Stimulated activated CD8-positive, alpha-beta memory T cell treated with anti-CD3 and anti-CD28 coated beads, Interleukin-15, amount 100 ng/mL, for 1 hour (primary cell): Measurements from ENCODE around the gene PTPRG.
"Not testable (repeated sequence)": the region's sequence is repeated elsewhere in the genome, so short reads cannot be mapped to it uniquely, and the experiment has no call there.

Source experiments
- DNase-seq: peaks from one replicate; pipeline ENCODE4 v3.0.0-alpha.2; 2020; ENCODE audit warnings: low read depth

The PTPRG gene

GRCh38 chr3:61686228-61686648, 124.9 kb downstream of the PTPRG start:
- no peak for DNase-seq

- DNase-seq = no peak
Measured at GRCh38 chr3:61687206-61687605, 125.8 kb downstream of the PTPRG start.

- DNase-seq = no peak
Measured at GRCh38 chr3:61687663-61688306, 126.4 kb downstream of the PTPRG start.

GRCh38 chr3:61688307-61688984, 127.1 kb downstream of the PTPRG start:
- DNase-seq = no peak

- DNase-seq = no peak
Measured at GRCh38 chr3:61690016-61690415, 128.6 kb downstream of the PTPRG start.

GRCh38 chr3:61691466-61691865, 130.1 kb downstream of the PTPRG start:
- no peak for DNase-seq

- no peak for DNase-seq
Measured at GRCh38 chr3:61697301-61697700, 135.9 kb downstream of the PTPRG start.

GRCh38 chr3:61698278-61699072, 137.1 kb downstream of the PTPRG start:
- DNase-seq = not testable (repeated sequence)

GRCh38 chr3:61699622-61700021, 138.3 kb downstream of the PTPRG start:
- no peak for DNase-seq

GRCh38 chr3:61701011-61701410, 139.6 kb downstream of the PTPRG start:
- DNase-seq = no peak

GRCh38 chr3:61702453-61702852, 141.1 kb downstream of the PTPRG start:
- DNase-seq = no peak

GRCh38 chr3:61704807-61705206, 143.4 kb downstream of the PTPRG start:
- DNase-seq = no peak

- no peak for DNase-seq
Measured at GRCh38 chr3:61707492-61707891, 146.1 kb downstream of the PTPRG start.

GRCh38 chr3:61710920-61711319, 149.5 kb downstream of the PTPRG start:
- not testable (repeated sequence) for DNase-seq

GRCh38 chr3:61714225-61714624, 152.9 kb downstream of the PTPRG start:
- DNase-seq = no peak

GRCh38 chr3:61715886-61716527, 154.6 kb downstream of the PTPRG start:
- DNase-seq = no peak

GRCh38 chr3:61716693-61717092, 155.3 kb downstream of the PTPRG start:
- not testable (repeated sequence) for DNase-seq

GRCh38 chr3:61718565-61718964, 157.2 kb downstream of the PTPRG start:
- DNase-seq = no peak

- no peak for DNase-seq
Measured at GRCh38 chr3:61719278-61719977, 158.1 kb downstream of the PTPRG start.

- DNase-seq = no peak
Measured at GRCh38 chr3:61723038-61723437, 161.7 kb downstream of the PTPRG start.

GRCh38 chr3:61724183-61724582, 162.8 kb downstream of the PTPRG start:
- DNase-seq = no peak

GRCh38 chr3:61724801-61725200, 163.4 kb downstream of the PTPRG start:
- DNase-seq = no peak
